ENCODE results near the gene KRT1. TPM values are rescaled to one million over a fixed set of nuclear protein-coding genes. Genes with fewer than 3 reads are reported as not detected.

Gene KRT1
- total and polyA plus RNA-seq, 9 donors: not detected

DNA sequence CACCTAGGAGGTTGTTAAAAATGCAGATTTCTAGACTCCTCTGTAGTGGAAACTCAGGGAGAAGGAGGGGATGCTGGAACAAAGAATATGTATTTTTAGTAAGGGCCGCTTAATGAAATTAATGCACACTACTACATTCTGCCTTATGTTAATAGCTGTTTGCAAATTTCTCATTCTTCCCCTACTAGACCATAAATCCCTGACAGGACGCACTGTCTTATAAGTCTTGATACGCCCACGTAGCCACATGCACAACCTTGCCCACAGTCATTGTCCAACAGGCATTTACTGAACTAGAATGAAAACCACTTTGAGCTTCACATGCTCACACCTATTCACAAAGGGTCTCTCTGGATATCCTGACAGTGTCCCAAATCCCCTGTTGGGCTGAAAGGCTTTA is 38.7 kb downstream of the KRT1 start:
- WGBS, 3 donors: 50 to 56% (median 51%) methylated on average over 4 of the region's 4 CpGs
- no peak for TF ChIP-seq POLR2A (IDR thresholded peaks at IDR 0.05)
- TF ChIP-seq EP300 (IDR thresholded peaks at IDR 0.05): no peak
- TF ChIP-seq, protein P1, sequence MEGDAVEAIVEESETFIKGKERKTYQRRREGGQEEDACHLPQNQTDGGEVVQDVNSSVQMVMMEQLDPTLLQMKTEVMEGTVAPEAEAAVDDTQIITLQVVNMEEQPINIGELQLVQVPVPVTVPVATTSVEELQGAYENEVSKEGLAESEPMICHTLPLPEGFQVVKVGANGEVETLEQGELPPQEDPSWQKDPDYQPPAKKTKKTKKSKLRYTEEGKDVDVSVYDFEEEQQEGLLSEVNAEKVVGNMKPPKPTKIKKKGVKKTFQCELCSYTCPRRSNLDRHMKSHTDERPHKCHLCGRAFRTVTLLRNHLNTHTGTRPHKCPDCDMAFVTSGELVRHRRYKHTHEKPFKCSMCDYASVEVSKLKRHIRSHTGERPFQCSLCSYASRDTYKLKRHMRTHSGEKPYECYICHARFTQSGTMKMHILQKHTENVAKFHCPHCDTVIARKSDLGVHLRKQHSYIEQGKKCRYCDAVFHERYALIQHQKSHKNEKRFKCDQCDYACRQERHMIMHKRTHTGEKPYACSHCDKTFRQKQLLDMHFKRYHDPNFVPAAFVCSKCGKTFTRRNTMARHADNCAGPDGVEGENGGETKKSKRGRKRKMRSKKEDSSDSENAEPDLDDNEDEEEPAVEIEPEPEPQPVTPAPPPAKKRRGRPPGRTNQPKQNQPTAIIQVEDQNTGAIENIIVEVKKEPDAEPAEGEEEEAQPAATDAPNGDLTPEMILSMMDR (IDR thresholded peaks at IDR 0.05): no peak
- Histone ChIP-seq H3K27ac (no peak overlapping the region), H3K36me3 (no peaks in the 10 kb centered on the region), H3K4me1 (ENCODE audit: insufficient read depth) (no peaks in the 10 kb centered on the region), H3K27me3 (no peaks in the 10 kb centered on the region), H3K9me3 (no peaks in the 10 kb centered on the region), H3K4me3 (no peak overlapping the region)
- intact Hi-C loops (cut with DNase I): no loop called here
- DNase-seq: no peak

DNA sequence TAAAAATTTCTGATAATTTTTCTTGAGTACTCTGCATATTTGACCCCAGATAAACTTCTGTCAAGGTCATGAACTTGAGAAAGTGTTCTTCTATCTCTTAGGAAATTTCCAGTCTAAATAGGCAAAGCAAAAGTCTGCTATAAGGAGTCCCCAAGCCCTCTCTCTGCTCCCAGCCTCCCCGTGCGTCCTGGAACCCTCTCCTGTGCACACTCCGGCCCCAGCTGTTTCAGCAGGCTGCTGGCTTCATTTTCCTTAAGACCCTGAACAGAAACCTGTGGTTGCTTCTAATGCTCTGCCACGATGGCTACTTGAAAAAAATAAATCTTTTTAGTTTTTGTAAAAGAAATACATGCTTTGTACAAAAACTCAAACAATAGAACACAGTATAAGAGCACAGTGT is 42.9 kb downstream of the KRT1 start:
- Histone ChIP-seq H3K27me3 (no peaks in the 10 kb centered on the region), H3K4me3 (no peak overlapping the region), H3K36me3 (no peaks in the 10 kb centered on the region), H3K9me3 (no peaks in the 10 kb centered on the region), H3K27ac (no peak overlapping the region), H3K4me1 (ENCODE audit: insufficient read depth) (no peaks in the 10 kb centered on the region)
- intact Hi-C loops (cut with DNase I): no loop called here
- TF ChIP-seq POLR2A (IDR thresholded peaks at IDR 0.05) (no peak), EP300 (IDR thresholded peaks at IDR 0.05) (no peak)
- TF ChIP-seq, protein P1 (IDR thresholded peaks at IDR 0.05): no peak
- 24 to 47% (median 33%) methylated on average over 4 of the region's 4 CpGs for WGBS, 3 donors
- no peak for DNase-seq

DNA sequence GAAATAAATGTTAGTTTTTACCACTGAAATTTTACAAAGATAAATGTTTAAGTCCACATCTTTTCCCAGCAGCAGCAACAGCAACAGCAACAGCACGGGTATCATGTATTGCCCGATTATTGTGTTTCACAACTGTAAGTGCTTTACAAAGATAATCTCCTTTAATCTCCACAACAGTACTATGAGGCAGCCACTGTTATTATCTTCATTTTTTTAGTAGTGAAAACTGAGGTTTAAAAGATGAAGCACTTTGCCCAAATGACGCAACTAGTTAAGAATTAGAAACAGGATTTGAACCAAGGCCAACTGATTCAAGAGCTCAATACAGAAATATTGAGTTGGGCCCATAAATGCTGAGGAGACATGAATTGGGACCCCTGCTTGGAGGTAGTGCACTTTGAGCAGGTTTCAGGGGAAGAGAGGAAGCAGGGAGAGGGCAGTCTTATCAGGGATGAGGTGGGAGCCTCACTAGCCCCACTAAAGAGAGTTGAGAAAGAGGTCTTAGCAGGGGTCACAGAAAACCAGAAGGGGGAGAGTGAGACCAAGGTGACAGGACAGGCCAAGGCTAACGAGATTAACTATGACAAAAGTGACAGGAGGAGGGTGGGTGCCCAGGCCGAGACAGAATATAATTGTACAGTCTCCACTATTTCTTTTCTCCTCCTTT is 43.5 kb downstream of the KRT1 start:
- no peak overlapping the region for H3K27ac ChIP-seq
- no peak for DNase-seq
- no peaks in the 10 kb centered on the region for H3K27me3 ChIP-seq
- intact Hi-C loops (cut with DNase I): no loop called here
- no peaks in the 10 kb centered on the region for H3K9me3 ChIP-seq
- no peak for TF ChIP-seq EP300 (IDR thresholded peaks at IDR 0.05)
- TF ChIP-seq POLR2A (IDR thresholded peaks at IDR 0.05): no peak
- TF ChIP-seq, protein P1 (IDR thresholded peaks at IDR 0.05): no peak
- WGBS, 3 donors: 49 to 72% (median 65%) methylated on average over 5 of the region's 5 CpGs
- no peak overlapping the region for H3K4me3 ChIP-seq
- no peaks in the 10 kb centered on the region for H3K4me1 ChIP-seq (ENCODE audit: insufficient read depth)
- H3K36me3 ChIP-seq: no peaks in the 10 kb centered on the region

DNA sequence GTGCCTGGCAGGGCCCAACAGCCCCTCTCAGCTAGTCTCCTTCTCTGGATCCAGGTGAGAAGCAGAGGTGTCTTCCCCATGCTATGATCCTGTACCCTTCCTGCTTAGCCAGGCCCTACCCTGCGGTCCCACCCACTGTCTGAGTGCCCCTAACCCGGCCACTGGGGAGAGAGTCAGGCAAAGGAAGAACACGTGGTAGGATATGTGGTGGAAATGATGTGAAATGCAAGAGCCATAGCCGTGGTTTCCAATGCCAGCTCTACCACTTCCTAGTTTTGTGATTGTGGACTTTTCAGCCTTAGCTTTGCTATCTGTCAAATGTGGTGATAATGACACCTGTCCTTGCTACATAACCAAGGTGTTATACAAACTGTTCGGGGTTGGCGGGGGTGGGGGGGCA is 44.0 kb downstream of the KRT1 start:
- no peaks in the 10 kb centered on the region for H3K4me1 ChIP-seq (ENCODE audit: insufficient read depth)
- intact Hi-C loops (cut with DNase I): no loop called here
- DNase-seq: no peak
- 75 to 77% (median 76%) methylated on average over 6 of the region's 6 CpGs for WGBS, 3 donors
- H3K4me3 ChIP-seq: no peak overlapping the region
- TF ChIP-seq EP300 (IDR thresholded peaks at IDR 0.05): no peak
- TF ChIP-seq, protein P1 (IDR thresholded peaks at IDR 0.05): no peak
- no peak for TF ChIP-seq POLR2A (IDR thresholded peaks at IDR 0.05)
- no peak overlapping the region for H3K27ac ChIP-seq
- no peaks in the 10 kb centered on the region for H3K9me3 ChIP-seq
- H3K36me3 ChIP-seq: no peaks in the 10 kb centered on the region
- no peaks in the 10 kb centered on the region for H3K27me3 ChIP-seq

All from ovary (tissue), 9 donors.